ENCODE measurements around the gene CSF2RB. TPM values are rescaled to one million over a fixed set of nuclear protein-coding genes. Genes with fewer than 3 reads are reported as not detected.
A peak's percentile ranks its signal among the peaks of the same experiment; 100 is the strongest.

CSF2RB gene
- polyA plus RNA-seq, 1 donor (not counting 4 experiments of a cell fraction or from before 2014, with no cell fraction given): 0.08 TPM

GRCh38 chr22:36870250-36870649 is 43.2 kb upstream of the CSF2RB start:
- no peaks in the 10 kb centered on the region for H3K9me3 ChIP-seq (ENCODE audit: control insufficient read depth, low read depth, low read length)
- no peak overlapping the region for H3K4me3 ChIP-seq (ENCODE audit: control insufficient read depth in 2 of 3, extremely low read depth in 1 of 3, insufficient read depth in 2 of 3, low read depth in 1 of 3, low read length in 3 of 3)
- FAIRE-seq (peak; percentile 65), DNase-seq (ENCODE audit: low read depth, low spot score) (peak; percentile 50)
- H3K4me2 ChIP-seq (ENCODE audit: control insufficient read depth, extremely low read depth, insufficient read depth, low read depth, low read length): peak overlapping the region; percentile 39
- no peaks in the 10 kb centered on the region for H4K20me1 ChIP-seq (ENCODE audit: control insufficient read depth, extremely low read depth, insufficient read depth, low read length)
- no peak overlapping the region for H2AFZ ChIP-seq (ENCODE audit: control insufficient read depth, low read length)
- H3K27me3 ChIP-seq (ENCODE audit: control insufficient read depth, extremely low read depth, insufficient read depth, low read length): no peaks in the 10 kb centered on the region
- H3K4me1 ChIP-seq (ENCODE audit: control insufficient read depth, extremely low read depth, insufficient read depth, low read length): peaks cover 40% of the 10 kb centered on the region
- no peak for TF ChIP-seq CTCF (optimal IDR thresholded peaks at IDR 0.05 in 1 of 3, IDR thresholded peaks at IDR 0.05 in 1 of 3, conservative IDR thresholded peaks at IDR 0.05 in 1 of 3; ENCODE audit: extremely low read depth in 1 of 3, insufficient read depth in 2 of 3, low read length in 3 of 3)
- TF ChIP-seq EZH2 (IDR thresholded peaks at IDR 0.05; ENCODE audit: low read length): no peak
- peaks cover 2% of the 10 kb centered on the region for H3K9me1 ChIP-seq (ENCODE audit: control insufficient read depth, extremely low read depth, insufficient read depth, low read length)
- H3K9ac ChIP-seq (ENCODE audit: control insufficient read depth, extremely low read depth, insufficient read depth, low read length): no peak overlapping the region
- no peaks in the 10 kb centered on the region for H3K79me2 ChIP-seq (ENCODE audit: control insufficient read depth, insufficient read depth, low read length)
- dilution Hi-C loops (cut with MboI; ENCODE audit: extremely low pct_ligation_motif_present, low sequenced_read_pairs): no loop called here
- no peak overlapping the region for H3K27ac ChIP-seq (ENCODE audit: control insufficient read depth, insufficient read depth, low read length)
- H3K36me3 ChIP-seq (ENCODE audit: control insufficient read depth in 2 of 2, extremely low read depth in 1 of 2, insufficient read depth in 2 of 2, low read length in 2 of 2): no peaks in the 10 kb centered on the region

GRCh38 chr22:36871669-36872081 is 41.8 kb upstream of the CSF2RB start:
- Histone ChIP-seq H4K20me1 (ENCODE audit: control insufficient read depth, extremely low read depth, insufficient read depth, low read length) (no peaks in the 10 kb centered on the region), H3K79me2 (ENCODE audit: control insufficient read depth, insufficient read depth, low read length) (no peaks in the 10 kb centered on the region), H3K36me3 (ENCODE audit: control insufficient read depth in 2 of 2, extremely low read depth in 1 of 2, insufficient read depth in 2 of 2, low read length in 2 of 2) (no peaks in the 10 kb centered on the region), H3K9me1 (ENCODE audit: control insufficient read depth, extremely low read depth, insufficient read depth, low read length) (peaks cover 2% of the 10 kb centered on the region), H3K9me3 (ENCODE audit: control insufficient read depth, low read depth, low read length) (no peaks in the 10 kb centered on the region), H3K27me3 (ENCODE audit: control insufficient read depth, extremely low read depth, insufficient read depth, low read length) (no peaks in the 10 kb centered on the region), H3K4me3 (ENCODE audit: control insufficient read depth in 2 of 3, extremely low read depth in 1 of 3, insufficient read depth in 2 of 3, low read depth in 1 of 3, low read length in 3 of 3) (peak overlapping the region in 1 of 3 experiments; percentile 27), H3K4me2 (ENCODE audit: control insufficient read depth, extremely low read depth, insufficient read depth, low read depth, low read length) (peak overlapping the region; percentile 27), H3K4me1 (ENCODE audit: control insufficient read depth, extremely low read depth, insufficient read depth, low read length) (peaks cover 40% of the 10 kb centered on the region), H2AFZ (ENCODE audit: control insufficient read depth, low read length) (peak overlapping the region; percentile 12), H3K27ac (ENCODE audit: control insufficient read depth, insufficient read depth, low read length) (no peak overlapping the region), H3K9ac (ENCODE audit: control insufficient read depth, extremely low read depth, insufficient read depth, low read length) (no peak overlapping the region)
- TF ChIP-seq EZH2 (IDR thresholded peaks at IDR 0.05; ENCODE audit: low read length) (no peak), CTCF (optimal IDR thresholded peaks at IDR 0.05 in 1 of 3, IDR thresholded peaks at IDR 0.05 in 1 of 3, conservative IDR thresholded peaks at IDR 0.05 in 1 of 3; ENCODE audit: extremely low read depth in 1 of 3, insufficient read depth in 2 of 3, low read length in 3 of 3) (peak in 1 of 3 experiments; percentile 63)
- FAIRE-seq: peak; percentile 98
- dilution Hi-C loops (cut with MboI; ENCODE audit: extremely low pct_ligation_motif_present, low sequenced_read_pairs): no loop called here
- DNase-seq (ENCODE audit: low read depth, low spot score): peak; percentile 62
